PC-3 (cell line): ENCODE data around the gene TRPM1.

Source experiments
- EZH2phosphoT487 ChIP-seq: fragments of 300-600 bp; sonication (generic); IDR thresholded peaks from 2 replicates; pipeline ENCODE4 v1.6.1; 2018; ENCODE audit warnings: mild to moderate bottlenecking, antibody characterized with exemption, low read length, borderline replicate concordance
- TF ChIP-seq, protein P1 (sequence below): fragments of 300-600 bp; sonication (generic); conservative IDR thresholded peaks from 2 replicates; pipeline ENCODE4 v1.5.1; 2017; ENCODE audit warnings: antibody characterized with exemption, low read depth, mild to moderate bottlenecking, low read length

DNA sequence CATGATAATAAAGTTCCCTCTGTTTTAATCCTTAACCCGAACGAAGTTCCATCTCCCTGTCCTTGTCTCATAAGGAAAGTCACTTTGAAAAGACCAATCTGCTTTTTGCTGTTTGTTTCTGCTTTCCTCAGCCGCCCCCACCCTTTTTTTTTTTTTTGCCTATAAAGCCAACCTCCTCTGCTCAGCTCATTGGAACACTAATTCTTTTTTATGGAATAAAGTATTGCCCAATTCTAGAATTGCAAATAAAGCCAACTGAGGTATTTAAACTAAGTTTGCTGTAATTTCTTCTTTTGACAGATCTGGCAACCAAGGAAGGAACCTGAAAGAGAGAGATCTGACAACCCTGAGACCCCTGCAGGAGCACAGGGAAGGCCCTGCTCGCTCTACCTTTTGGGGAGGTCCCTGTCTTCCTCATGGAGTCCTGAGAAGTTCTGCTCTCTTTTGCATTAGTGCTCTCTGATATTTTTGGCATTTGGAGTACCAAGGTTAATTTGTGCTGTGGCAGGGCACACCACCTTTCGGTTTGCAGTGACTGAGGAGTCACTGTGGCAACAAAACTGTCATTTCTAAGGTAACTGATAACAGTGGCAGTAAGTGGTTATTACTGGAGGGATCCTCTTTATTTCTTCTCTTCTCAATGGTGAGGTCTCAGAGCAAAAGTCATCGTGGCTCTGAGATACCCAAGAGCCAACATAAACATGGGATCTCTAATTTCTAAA lies 35.2 kb upstream of the TRPM1 start:
- TF ChIP-seq, protein P1, sequence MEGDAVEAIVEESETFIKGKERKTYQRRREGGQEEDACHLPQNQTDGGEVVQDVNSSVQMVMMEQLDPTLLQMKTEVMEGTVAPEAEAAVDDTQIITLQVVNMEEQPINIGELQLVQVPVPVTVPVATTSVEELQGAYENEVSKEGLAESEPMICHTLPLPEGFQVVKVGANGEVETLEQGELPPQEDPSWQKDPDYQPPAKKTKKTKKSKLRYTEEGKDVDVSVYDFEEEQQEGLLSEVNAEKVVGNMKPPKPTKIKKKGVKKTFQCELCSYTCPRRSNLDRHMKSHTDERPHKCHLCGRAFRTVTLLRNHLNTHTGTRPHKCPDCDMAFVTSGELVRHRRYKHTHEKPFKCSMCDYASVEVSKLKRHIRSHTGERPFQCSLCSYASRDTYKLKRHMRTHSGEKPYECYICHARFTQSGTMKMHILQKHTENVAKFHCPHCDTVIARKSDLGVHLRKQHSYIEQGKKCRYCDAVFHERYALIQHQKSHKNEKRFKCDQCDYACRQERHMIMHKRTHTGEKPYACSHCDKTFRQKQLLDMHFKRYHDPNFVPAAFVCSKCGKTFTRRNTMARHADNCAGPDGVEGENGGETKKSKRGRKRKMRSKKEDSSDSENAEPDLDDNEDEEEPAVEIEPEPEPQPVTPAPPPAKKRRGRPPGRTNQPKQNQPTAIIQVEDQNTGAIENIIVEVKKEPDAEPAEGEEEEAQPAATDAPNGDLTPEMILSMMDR = no peak
- TF ChIP-seq EZH2phosphoT487 = no peak
